Measurements from ENCODE around the gene MED13L.

The MED13L gene

DNA sequence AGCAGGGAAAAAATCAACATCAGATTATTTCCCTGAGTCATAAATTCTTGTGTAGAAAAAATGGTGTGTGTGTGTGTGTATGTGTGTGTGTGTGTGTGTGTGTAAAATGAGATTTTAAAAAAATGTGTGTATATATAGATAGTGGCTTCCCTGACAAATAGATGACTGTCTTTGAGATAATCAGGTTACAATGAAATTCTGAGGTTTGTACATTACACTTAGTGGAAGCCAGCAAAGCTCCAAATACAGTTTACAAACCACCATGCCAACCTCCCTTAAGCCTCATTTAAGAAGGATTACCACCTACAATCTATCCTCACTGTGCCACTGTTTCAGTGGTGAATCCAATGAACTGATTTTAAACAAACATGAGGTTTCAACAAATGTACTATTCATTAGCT is 93.8 kb downstream of the MED13L start:
- no peak for DNase-seq

DNA sequence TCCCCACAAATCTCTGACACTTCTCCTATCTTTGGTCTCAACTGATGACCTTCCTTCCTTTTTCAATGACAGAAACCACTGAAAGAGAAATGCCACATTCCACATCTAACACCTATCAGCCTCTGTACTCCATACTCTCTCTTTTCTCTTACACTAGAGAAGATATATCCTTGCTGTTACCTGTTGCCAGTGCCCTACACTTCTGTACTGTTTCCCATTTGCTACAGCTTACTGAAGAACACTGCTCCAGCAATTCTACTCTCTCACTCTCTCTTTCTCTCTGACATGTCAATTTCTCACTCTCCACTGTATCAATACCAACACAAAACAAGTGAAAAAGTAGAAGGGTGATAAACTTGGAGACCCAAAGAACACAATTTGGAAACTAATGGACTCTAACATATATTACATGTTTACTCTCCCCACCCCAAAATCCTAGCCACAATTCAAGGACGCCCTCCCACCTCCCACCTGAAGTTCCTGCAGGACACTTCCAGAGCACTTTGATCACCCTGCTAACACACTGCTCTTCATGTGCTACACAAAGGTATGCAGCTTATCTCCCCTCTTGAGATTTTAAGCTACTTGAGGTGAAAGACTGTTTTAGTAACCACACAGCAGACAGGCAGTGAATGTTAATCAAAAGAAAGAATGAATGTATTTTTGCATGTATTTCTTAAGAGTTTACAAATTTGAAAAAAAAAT is 95.0 kb downstream of the MED13L start:
- no peak for DNase-seq

DNA sequence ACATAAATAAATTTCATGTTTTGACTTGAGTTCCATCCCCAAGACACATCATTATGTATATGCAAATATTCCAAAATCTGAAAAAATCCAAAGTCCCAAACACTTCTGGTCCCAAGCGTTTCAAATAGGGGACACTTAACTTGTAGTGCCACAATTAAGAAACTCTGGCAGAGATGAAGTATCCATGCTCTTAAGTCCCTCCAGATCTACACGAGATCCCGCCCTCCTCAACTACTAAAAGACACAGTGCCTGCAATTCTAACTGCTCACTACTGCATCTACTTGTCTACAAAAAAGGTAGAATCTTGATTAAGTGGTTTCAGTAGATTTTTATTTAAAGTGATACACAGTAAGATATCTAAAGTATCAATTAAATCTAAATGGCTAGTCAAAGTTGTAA is 97.0 kb downstream of the MED13L start:
- DNase-seq = no peak

DNA sequence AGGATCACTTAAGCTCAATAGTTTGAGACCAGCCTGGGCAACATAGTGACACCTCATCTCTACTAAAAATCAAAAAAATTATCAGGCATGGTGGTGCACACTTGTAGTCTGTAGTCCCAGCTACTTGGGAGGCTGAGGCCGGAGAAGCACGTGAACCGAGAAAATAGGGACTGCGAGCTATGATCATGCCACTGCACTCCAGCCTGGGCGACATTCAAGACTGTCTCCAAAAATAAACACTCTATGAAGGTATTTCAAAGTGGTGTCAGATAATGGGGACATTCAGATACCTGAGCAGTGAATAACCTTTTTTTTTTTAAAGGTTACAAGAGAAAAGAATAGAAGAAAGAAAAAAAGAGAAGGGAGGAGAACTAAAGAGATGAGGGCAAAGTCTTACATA is 98.1 kb downstream of the MED13L start:
- DNase-seq = no peak

DNA sequence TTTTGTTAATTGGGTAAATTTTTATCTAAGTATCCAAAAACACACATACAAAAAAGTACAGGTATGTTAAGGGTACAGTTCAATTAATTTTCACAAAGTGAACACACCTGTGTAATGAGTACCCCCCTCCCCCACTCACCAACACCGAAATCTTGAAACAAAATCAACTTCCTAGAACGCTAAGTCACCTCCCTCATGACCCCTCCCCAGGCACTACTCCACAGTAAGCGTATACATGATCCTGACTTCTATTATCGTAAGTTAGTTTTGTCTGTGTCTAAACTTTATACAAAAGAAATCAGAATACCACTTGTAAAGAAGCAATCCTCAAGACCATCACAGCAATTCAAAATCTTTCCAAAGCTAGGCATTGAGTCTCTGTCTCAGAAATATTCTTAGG is 100.5 kb downstream of the MED13L start:
- DNase-seq = no peak

DNA sequence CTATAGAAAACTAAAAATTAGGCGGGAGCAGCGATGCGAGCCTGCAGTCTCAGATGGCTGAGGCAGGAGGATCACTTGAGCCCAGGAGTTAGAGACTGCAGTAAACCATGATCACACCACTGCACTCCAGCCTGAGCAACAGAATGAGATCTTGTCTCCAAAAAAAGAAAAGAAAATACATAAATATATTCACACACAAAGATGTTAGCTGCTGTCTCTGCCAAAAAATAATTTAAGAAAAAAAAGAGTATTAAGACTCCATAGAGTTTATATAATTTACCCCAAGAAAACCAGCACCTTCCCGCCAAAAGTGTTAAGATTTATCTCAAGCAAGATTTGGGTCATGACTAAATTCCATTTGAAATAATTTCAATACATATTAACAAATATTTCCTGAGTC is 102.6 kb downstream of the MED13L start:
- no peak for DNase-seq

DNA sequence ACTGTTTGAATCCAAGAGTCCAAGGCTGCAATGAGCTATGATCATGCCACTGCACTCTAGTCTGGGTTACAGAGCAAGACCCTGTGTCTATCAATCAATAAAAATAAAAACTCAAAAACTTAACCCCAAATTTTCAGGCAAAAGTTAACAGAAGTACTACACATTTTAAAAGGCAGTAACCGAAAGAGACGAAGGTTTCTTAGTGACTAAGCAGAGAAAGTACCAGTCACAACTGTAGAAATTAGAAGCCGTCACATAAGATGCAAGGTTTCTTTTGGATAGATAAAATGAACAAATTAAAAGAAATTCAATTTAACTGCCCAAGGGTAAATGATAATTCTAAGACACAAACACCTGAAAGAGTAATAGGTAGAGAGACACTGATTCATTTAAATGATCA is 103.5 kb downstream of the MED13L start:
- no peak for DNase-seq

DNA sequence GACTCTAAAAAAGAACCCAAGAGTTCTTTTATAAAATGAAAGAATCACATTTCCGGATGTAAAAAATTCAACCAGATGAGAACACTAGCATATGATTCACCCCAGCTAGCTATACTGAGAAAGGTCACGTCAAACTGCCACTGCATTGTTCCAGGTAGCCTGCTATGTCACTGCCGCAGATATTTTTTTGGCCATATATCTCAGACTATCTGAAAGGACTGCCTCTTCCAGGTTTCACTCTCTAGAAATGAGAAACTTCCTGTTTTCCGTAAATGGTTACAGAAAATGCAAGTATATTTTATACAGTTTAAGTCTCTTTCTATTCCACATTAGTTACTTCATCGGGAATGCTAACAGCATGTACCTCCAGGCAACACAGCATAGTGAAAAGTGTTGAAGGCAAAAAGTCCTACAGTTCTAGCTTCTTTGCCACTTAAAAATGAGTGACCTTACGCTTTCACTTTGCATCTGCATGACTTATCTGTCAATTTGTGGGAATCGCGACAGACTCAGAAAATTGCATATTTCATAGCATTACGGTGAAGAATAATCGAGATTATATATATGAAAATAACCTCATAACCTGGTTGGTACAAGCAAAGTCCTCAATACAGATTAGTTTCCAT is 105.2 kb downstream of the MED13L start:
- DNase-seq = no peak

DNA sequence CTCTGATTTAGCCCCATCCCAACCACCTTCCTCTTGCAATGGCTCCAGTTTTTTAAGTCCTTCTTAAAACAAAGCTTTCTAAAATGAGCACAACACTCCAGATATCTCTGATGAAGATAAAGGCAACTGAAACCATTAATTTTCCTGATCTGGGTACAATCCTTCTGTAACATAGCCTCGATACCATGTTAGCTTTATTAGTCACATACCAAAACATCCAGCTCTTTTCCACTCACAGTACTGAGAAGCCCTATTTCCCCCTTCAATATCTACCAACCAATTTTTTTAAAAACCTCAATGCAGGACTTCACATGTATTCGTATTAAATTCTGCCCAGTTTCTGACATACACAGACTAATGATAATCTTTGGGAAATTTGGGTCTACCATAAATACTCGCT is 105.9 kb downstream of the MED13L start:
- no peak for DNase-seq

DNA sequence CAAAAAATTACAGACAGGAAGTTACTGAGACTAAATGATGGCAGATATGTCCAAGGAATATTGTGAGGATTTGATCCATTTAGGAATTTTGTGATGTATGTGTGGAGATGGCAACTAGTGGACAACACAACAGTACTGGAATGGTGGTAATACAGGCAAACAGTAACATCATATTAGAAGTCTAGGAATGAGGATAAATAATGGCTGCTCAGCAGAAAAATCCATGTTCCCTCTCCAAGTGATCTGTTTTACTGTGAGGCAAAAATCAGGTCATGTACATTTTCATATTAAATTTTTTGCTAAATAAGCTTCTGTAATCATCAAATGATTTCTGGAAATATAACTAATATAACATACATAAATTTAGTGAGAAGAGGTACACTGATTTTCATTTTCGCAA is 108.4 kb downstream of the MED13L start:
- DNase-seq = no peak

DNA sequence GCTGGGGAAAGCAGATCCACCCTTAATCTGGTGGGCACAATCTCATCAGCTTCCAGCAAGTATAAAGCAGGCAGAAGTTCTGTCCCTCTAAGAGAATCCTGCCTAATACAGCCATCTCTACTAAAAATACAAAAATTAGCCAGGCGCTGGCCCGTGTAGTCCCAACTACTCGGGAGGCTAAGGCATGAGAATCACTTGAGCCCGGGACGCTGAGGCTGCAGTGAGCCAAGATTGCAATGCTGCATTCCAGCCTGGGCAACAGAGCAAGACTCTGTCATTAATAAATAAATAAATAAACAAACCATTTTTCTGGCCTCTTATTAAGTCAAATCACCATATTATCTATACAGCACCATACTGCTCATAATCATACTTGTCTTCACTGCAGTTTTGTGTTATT is 111.2 kb downstream of the MED13L start:
- no peak for DNase-seq

DNA sequence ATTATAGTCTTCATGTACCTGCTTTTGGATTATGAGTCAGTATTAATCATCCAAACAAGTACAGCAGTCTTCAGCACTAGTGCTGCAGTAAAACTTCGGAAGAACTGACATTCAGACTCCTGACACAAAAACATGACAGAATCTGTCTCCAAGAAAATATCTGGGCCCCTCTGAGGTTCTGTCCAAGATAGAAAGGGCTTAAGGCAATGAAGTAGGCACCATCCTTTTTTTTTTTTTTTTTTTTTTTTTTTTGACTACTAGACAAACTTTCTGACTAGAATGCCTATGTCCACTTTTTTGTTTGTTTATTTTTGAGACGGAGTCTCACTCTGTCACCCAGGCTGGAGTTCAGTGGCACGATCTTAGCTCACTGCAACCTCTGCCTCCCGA is 112.5 kb downstream of the MED13L start:
- DNase-seq = no peak

DNA sequence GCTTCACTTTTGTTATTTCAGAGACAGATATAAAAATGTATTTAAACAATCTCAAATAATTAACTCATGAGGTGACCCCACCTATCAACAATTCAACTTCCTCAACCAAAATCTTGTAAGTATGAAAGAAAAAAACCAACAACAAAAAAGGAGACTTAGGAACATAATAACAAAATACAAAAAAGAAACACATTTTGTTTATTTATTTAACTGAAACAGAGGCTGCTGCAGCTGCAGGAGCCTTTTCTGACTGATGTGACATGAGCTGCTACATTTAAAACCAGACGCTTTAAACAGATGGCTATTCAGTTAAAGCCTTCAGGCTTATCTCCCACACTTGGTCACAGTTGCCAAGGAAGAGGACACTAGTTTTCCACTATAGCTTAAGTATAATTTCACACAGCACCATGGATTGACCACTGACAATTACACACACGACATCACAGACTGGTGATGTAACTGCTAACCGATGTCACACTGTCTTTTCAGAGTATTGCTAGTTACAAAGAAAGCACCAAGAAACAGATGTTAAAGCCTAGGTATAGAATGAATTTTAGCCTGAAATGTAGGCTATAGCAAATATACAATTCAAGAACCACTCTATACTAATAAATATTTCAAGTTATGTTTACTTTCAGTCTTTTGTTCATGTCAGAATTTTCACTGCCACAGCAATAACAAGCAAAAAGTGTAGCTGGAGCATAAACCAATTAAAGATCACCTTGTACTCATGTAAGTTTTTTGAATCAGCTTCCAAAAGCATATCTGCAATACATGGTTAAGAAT is 113.0 kb downstream of the MED13L start:
- DNase-seq = no peak

DNA sequence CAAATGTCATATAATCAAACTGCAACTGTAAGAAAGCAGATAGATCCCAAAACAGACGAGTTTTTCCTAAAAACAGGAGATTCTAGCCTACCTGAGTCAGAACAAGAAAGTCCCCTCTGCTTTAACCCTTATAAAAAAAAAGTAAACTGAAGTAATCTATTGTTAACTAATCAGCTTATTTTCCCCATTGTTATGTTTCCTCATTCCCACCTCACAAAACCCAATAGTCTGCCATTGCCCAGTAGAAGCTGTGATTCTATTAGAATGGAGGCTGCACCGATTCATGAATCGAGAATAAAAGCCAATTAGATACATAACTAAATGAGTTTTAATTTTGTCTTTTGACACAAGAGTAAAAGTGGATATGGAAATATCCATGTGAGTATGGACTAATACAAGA is 115.4 kb downstream of the MED13L start:
- DNase-seq = no peak

DNA sequence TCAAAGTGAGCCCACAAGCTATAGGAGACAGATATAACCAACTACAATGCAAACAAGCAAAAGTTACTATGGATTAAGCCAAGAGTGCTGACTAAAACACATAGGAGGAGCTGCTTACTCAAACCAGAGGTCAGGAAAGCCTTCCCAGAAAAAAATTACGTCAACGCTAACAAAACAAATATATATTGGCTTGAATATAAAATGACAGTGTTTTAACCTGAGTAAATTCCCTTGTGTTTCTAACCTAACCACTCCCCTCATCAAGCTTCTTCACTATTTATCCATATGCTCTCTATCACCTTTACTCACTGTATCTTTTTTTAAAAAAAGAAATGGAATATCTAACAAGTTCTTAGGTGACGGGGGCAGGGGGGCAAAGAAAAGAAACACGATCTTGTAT is 115.9 kb downstream of the MED13L start:
- no peak for DNase-seq

DNA sequence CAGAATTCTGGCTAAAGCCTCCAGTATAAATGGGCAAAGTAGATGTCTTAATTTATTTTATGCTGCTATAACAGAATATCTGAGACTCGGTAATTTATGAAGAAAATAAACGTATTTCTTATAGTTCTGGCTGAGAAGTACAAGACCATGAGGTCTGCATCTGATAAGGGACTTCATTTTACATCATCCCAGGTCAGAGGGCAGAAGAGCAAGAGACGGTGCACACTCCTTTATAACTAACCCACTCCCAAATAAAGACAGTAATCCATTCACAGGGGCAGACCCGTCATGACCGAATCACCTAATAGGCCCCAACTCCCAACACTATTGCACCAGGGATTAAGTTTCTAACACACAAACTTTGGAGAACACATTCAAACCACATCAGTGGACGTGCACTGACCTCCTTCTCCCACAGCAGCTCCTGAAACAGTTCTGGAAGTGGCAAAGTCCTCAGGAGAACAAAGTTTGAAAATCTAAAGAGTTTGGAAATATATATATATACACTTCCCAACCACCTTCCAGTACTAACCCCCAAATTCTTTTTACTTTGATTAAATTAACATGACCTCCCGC is 116.5 kb downstream of the MED13L start:
- no peak for DNase-seq

DNA sequence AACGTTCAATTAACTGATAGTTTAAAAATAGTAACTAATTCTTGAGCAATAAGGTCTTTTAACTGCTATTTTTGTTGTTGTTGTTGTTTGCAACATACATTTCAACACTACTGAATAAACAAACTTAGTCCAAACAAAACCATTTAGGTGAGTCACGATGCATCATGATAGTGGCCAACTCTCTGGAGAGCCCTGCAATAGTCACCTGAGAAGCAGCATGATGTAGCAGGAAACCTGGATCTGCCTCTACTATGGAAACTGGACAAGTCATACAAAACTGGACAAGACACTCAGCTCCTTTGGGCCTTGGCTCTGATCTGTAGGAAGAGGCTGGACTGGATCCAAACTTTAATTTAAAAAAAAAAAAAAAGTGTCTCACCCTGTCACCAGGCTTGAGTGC is 117.3 kb downstream of the MED13L start:
- no peak for DNase-seq

DNA sequence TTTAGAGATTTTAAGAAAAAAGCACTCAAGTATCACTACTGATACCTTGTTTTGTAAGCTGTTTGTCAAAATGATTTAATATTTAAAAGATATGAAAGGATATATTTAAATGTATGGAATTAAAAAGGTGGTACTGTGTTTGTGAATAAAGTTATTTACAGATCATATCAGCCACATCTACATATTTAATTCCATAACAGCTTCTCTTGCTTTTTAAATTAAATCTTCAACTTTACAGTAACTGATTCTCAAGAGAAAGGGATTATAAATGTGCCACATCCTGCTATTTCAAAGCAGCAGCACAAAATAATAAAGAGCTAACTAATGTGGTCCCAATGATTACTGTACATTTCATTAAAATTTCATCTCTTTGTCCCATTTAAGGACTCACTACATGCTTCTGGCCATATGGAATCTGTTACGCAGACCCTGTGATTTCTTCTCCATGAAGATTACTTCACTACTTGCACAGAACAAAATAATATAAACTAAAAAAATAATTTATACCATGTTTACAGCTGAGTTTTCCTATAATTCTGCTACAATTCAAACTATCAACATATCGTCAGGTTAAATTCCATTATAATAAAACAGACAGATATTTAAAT is 117.8 kb downstream of the MED13L start:
- DNase-seq = no peak

DNA sequence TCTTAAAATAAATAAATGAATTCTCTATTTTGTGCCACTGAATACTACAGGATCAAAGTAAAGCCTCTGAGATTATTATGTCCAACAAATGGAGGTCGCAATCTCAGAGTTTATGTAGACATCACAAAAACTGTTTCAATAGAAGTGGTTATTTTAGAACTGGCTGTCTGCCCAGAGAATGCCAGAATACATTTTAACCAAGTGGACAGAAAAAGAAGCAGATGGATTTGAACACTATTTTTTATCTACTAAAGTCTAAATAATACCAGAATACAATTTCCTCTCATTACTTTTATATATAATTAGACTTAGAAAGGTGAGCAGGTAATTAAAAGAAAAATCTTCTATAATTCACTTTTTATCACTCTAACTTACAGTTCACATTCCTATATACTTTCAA is 118.3 kb downstream of the MED13L start:
- DNase-seq = no peak

DNA sequence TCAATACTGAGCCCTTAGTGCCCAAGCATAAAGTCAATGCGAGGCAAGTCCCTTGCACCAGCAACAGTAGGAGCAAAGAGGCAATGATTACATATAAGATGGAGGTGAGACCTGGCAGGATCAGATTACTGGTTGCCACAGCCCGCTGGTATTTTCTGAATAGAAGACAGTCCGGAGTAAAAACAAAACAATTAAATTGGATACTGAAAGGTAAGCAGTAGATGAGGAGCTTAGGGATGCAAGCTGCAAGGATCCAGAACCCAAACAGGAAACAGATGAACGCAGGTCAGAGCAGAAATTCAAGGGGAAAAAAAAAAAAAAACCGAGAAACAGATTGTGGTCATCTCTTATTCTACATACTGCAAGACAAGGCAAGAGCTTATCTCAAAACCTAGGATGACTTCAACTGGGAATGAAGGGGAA is 119.6 kb downstream of the MED13L start:
- no peak for DNase-seq

DNA sequence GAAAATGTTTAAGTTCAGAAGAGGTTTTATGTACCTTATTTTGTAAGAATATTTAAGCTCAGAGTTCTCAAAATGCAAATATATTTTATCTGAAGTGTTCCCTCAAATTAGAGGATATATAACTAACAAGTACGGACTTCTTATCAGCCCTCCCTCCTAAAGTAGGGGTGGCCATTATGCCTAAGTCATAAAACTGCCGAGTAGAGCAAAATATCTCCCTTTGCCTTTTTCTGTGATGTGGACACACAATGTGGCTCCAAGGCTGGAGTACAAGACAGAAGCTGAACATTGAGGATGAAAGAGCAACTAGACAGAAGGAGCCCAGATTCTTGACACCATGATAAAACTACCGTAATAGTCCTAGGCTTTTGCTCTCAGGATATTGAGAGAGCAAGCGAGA is 120.9 kb downstream of the MED13L start:
- no peak for DNase-seq

DNA sequence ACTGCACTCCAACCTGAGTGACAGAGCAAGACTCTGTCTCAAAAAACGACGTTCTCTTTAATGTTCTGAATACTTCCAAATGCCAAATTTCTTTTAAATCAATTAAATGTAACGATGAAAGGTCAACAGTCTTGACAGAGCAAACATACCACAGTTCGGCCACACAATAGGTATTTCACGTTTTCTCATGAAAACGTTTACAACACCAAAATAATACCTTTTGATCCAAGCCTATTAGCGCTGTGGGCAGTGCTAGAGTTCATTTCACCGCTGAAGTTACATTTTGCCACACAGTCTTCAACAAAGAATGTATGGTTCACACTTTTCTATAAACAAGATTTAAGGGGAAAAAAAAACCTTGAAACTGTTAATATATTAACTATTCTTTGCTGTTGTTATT is 122.1 kb downstream of the MED13L start:
- DNase-seq = no peak

DNA sequence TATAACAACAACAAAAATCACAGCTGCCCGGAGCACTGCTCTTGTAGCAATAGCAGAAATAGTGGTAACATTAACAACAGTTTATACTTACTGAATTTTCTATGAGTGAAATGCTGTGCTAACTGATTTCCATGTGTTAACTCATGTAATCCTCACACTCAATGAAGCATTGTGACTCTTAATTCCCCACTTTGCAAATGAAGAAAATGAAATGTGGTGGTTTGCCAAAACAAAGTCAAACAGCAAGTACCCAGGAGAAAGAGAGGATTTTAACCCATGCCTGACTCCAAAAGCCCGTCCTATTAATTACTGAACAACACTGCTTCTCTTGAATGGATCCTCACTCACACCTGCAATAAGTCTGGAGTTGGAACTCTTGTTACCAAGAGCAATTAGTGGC is 123.5 kb downstream of the MED13L start:
- DNase-seq = no peak

Data from right kidney (tissue), 1 donor.